Esophagus (tissue), 2 donors: Measurements from ENCODE around the gene GALP. TPM values are rescaled to one million over a fixed set of nuclear protein-coding genes. Genes with fewer than 3 reads are reported as not detected.

Experiments used
- H3K27ac ChIP-seq, 2 donors: one replicate each; pipeline ENCODE4 v1.5.1; 2013; ENCODE audit warnings: low read depth in 2 of 2, mild to moderate bottlenecking in 2 of 2, inconsistent platforms in 1 of 2, low read length in 1 of 2, moderate library complexity in 1 of 2
- H3K27me3 ChIP-seq, 2 donors: one replicate each; pipeline ENCODE4 v1.6.1; 2013; ENCODE audit warnings: low read length in 2 of 2, control low read depth in 1 of 2, mild to moderate bottlenecking in 1 of 2; ENCODE audit not compliant: insufficient read depth in 2 of 2, control insufficient read depth in 1 of 2
- H3K36me3 ChIP-seq, 2 donors: one replicate each; pipeline ENCODE4 v1.6.1; 2013; ENCODE audit warnings: low read length in 1 of 2; ENCODE audit not compliant: control insufficient read depth in 2 of 2, insufficient read depth in 2 of 2
- H3K4me1 ChIP-seq, 2 donors: one replicate each; pipeline ENCODE4 v1.6.1; 2013; ENCODE audit warnings: low read length in 1 of 2; ENCODE audit not compliant: control insufficient read depth in 2 of 2, insufficient read depth in 2 of 2
- H3K4me3 ChIP-seq, 2 donors: one replicate each; pipeline ENCODE4 v1.5.1; 2013; ENCODE audit warnings: low read length in 2 of 2, mild to moderate bottlenecking in 2 of 2, low read depth in 1 of 2, moderate library complexity in 1 of 2
- H3K9me3 ChIP-seq, 2 donors: one replicate each; pipeline ENCODE4 v1.6.1; 2013; ENCODE audit warnings: mild to moderate bottlenecking in 2 of 2, low read depth in 1 of 2, low read length in 1 of 2, moderate library complexity in 1 of 2; ENCODE audit not compliant: control insufficient read depth in 2 of 2, insufficient read depth in 1 of 2
- WGBS, 2 donors: extraction: QIAGEN DNeasy Blood & Tissue Kit; methylation state at CpG; one replicate each; pipeline ENCODE4 v1.1.7; 2013; 5-methylcytosine and 5-hydroxymethylcytosine counted together
- polyA plus RNA-seq, 2 donors: library from polyadenylated mRNA; stranded (reverse); fragments of 200-250 nt; gene quantifications; one replicate each; pipeline ENCODE4 v1.2.3, GENCODE V29; 2013
- donor health status: healthy with polysubstance abuse.
- donor health status: Bipolar disorder and iron deficiency.

Gene GALP
- polyA plus RNA-seq, 2 donors: not detected

DNA sequence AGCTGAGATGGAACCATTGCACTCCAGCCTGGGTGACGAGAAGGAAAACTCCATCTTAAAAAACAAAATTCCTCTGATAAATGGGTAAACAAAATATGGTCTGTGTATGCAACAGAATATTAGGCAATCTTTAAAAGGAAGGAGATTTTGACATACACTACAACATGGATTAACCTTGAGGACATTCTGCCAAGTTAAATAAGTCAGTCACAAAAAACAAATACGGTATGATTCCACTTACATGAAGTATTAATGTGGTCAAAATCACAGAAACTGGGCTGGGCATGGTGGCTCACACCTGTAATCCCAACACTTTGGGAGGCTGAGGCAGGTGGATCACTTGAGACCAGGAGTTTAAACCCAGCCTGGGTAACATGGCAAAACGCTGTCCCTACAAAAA lies 37.7 kb upstream of the GALP start:
- no peaks in the 10 kb centered on the region for H3K9me3 ChIP-seq
- no peaks in the 10 kb centered on the region for H3K36me3 ChIP-seq
- peaks cover 4 to 14% of the 10 kb centered on the region in 2 donors for H3K4me1 ChIP-seq
- H3K4me3 ChIP-seq: no peak overlapping the region
- H3K27me3 ChIP-seq: no peaks in the 10 kb centered on the region
- 38 to 51% methylated on average over 3 of the region's 3 CpGs for WGBS, 2 donors
- peak overlapping the region; percentile 26 to 58 for H3K27ac ChIP-seq

DNA sequence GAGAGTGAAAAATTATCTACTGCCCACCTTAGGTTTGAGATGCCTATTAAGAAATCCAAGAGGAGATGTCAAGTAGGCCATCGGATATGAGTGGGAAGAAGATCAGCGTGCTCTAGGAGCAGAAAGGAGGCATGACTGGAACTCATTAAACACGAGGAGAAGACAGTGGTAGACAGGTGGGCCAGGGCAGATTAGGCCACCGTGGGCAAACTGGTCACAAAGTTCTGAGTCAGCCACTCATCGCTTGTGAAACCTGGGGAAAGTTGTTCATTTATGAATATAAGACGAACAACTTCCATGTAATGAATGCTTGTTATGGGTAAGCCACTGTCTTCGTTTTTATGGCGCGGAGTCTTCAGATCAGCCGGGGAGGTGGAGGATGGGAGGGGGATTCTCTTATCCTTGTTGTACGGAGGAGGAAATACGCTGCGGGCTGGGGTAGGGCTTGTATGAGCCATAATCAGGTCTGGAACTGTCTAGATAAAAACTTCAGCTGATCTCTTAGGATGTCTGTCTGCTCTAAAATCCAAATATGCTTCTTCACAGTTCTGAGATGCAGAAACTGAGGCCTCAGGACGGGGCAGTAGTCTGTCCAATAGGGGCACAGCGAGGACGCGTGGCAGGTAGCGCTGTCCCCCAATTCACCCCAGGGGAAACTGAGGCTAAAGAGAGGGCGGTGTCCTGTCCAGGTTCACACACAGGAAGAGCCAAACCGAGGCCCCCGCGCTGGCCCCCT lies 35.8 kb upstream of the GALP start:
- Histone ChIP-seq H3K27ac (peak overlapping the region; percentile 83 to 85), H3K4me3 (peak overlapping the region; percentile 50 to 55), H3K27me3 (no peaks in the 10 kb centered on the region), H3K9me3 (no peaks in the 10 kb centered on the region), H3K36me3 (no peaks in the 10 kb centered on the region), H3K4me1 (peaks cover 4 to 14% of the 10 kb centered on the region in 2 donors)
- 27 to 29% methylated on average over 22 of the region's 22 CpGs for WGBS, 2 donors

DNA sequence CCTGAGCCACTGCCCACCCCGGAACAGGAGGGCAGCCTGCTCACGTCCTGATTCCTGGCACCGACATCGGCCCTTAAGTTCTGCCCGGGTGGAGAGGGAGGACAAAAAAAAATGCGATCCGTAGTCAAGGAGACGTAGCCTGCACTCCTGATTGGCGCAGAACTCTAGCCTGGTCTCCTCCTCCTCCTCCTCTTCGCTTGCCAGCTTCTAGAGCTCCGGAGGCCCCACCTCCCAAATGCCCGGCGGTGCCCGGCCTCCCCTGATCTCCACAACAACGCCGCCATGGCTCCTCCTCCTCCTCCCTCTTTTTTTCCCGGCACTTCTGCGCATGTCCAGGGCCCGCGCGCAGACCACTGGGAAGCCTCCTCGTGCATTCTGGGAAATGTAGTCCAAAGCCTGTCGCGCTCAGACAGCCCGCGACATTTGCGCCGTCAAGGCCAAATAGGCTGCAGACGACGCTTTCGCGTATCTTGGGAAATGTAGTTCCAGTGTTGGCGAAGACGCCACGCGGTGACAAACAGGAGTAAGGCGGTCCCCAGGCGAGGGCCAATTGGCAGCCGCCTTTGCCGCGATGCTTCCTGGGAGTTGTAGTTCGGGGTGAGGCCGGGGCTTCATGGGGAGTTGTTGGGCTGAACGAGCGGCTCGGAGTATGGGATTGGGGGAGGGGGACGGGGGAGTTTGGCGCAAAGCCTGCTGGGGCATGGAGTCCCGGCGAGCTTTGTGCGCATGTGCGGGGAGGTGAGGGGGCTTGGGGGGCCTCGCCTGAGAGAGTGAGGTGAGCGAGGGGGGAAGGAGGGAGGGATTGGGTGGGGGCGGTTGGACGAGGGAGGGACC lies 35.0 kb upstream of the GALP start, which contains the start of gene ZNF444:
Gene ZNF444 (plus strand): TSS at position 705 of the 834 bp plus-strand sequence. CDS start 5,625 bp downstream, outside the sequence.
- Histone ChIP-seq H3K27me3 (no peaks in the 10 kb centered on the region), H3K4me1 (peaks cover 4 to 10% of the 10 kb centered on the region in 2 donors), H3K9me3 (no peaks in the 10 kb centered on the region), H3K27ac (peak within 1 kb of the TSS; percentile 83 to 85), H3K4me3 (peak within 1 kb of the TSS; percentile 50 to 62), H3K36me3 (no peaks in the 10 kb centered on the region)
- WGBS, 2 donors: 0 to 1% methylated on average over 54 to 56 of the region's 56 CpGs

DNA sequence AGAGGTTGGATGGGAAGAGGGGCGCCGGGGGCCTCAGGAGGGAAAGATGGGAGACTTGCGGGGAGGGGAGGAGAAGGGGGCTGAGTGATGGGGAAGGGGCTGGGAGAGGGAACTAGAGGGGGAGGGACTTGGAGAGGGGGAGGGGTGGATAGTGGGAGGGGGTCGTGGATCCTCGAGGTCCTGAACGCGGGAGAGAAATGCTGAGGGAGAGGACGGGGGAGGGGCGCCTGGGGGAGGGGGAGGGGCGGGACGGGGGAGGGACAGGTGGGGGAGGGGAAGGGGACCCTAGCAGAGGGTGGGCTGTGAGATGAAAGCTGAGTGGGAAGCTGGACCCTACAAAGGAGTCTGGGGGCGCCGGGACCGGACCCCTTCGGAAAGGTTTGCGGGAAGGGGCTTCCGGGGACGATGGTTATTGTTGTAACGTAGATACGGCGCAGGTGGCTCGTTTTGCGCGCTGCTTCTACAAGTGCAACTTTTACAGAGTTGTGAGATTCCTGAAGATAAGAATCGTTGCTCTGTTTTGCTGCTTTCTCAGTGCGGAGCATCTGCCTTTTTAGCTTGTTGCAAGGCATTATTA lies 34.3 kb upstream of the GALP start:
- Histone ChIP-seq H3K36me3 (no peaks in the 10 kb centered on the region), H3K27me3 (no peaks in the 10 kb centered on the region), H3K4me3 (peak overlapping the region; percentile 50 to 62), H3K4me1 (peaks cover 4 to 10% of the 10 kb centered on the region in 2 donors), H3K9me3 (no peaks in the 10 kb centered on the region), H3K27ac (peak overlapping the region; percentile 57 to 70)
- 1% methylated on average over 20 to 24 of the region's 26 CpGs for WGBS, 2 donors

DNA sequence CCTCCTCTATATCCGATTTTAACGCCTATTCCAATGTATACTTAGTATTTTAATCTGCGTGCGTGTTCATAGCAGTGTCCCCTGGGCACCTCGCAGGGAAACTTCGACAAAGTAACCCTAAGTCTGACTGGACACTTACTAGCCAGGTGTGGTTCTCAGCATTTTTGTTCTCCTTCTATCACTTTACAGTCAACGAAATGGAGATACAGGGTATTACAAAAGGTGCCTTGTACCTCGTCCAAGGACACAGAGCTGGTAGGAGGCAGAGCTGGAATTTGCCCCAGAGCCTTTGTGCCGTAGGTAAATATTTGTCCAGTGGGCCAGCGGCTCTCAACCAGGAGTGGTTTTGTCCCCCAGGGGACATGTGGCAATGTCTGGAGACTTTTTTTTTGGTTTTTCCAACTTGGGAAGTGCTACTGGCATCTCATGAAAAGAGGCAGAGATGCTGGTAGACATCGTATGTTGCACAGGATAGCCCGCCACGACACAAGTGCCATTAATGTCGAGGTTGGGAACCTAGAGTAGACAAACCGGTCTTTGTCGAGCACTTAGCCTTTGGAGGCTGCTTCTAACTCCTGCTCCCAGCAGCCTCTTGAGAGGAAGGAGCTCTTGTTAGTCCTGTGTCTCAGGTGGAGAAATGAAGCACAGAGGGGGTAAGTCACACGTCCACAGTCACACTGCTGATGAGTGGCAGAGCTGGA lies 33.6 kb upstream of the GALP start:
- Histone ChIP-seq H3K4me1 (peaks cover 4 to 10% of the 10 kb centered on the region in 2 donors), H3K27me3 (no peaks in the 10 kb centered on the region), H3K36me3 (peaks cover 0 to 7% of the 10 kb centered on the region in 2 donors), H3K9me3 (no peaks in the 10 kb centered on the region), H3K27ac (peak overlapping the region; percentile 36 to 57), H3K4me3 (peak overlapping the region; percentile 16 to 62)
- WGBS, 2 donors: 36 to 40% methylated on average over 17 of the region's 17 CpGs

DNA sequence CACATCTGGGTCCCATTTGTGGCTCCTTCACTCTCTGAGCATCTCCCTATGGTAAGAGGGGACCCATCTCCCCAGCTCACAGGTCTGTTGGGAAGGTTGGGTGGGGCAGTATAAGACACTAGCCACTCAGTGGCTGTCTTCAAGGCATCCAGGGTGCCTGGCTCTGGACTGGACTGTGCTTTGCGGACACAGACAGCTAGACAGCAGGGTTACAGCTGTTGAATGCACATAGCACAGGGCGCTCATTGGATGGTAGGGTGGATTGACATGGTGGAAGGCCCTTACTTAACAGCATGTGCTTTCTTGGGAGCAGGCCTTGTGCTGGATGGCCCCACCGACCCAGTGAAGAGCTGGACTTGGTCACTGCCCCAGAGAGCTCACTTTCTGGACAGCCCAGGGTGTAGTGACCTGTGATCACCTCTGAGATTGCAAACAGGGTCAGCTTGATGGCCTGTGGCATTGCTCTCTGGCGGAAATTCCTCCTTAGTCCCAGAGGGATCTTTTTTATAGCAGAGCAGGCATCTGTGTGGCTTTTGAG lies 32.8 kb upstream of the GALP start:
- H3K9me3 ChIP-seq: no peaks in the 10 kb centered on the region
- no peaks in the 10 kb centered on the region for H3K27me3 ChIP-seq
- H3K27ac ChIP-seq: peak overlapping the region in 1 of 2 donors; percentile 15
- WGBS, 2 donors: 84 to 85% methylated on average over 4 of the region's 4 CpGs
- H3K36me3 ChIP-seq: peaks cover 0 to 14% of the 10 kb centered on the region in 2 donors
- peaks cover 4 to 10% of the 10 kb centered on the region in 2 donors for H3K4me1 ChIP-seq
- no peak overlapping the region for H3K4me3 ChIP-seq

DNA sequence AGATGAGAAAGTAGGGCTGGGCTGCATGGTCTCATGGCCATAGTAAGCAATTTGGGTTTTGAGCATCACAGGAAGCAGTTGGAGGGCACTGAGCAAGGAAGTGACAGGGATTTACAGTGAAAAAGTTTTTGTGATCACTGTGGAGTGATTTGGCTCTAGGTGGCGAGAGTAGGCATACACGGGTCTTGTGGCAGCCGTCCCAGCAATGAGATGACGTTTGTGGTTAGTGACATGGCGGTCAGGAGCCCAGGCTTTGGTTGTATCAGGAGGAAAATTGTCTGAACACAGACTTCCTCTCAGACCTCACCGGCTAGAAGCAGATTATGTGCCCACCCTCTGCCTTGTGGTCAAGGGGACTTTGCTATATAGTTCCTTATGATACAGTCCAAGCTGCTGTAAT lies 31.4 kb upstream of the GALP start:
- no peaks in the 10 kb centered on the region for H3K9me3 ChIP-seq
- peaks cover 4 to 10% of the 10 kb centered on the region in 2 donors for H3K4me1 ChIP-seq
- peaks cover 0 to 21% of the 10 kb centered on the region in 2 donors for H3K36me3 ChIP-seq
- H3K4me3 ChIP-seq: no peak overlapping the region
- H3K27me3 ChIP-seq: no peaks in the 10 kb centered on the region
- 62 to 73% methylated on average over 6 of the region's 6 CpGs for WGBS, 2 donors
- no peak overlapping the region for H3K27ac ChIP-seq

DNA sequence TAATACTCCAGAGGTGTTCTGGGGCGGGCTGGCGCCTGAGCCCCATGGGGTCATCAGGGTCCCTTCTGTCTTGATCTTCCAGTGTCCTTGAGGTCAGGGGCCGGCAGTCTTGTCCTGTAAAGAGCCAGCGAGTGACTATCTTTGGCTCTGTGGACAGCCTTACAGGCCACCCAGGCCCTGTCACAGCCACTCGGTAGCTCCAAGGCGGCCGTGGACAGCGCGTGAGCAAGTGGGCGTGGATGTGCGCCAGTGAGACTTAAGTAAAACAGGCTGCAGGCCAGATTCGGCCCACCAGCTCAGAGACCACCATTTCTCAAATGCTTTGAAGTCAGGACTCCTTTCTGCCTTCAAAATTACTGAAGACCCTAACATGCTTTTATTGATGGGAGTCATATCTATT lies 31.0 kb upstream of the GALP start:
- 90 to 91% methylated on average over 12 of the region's 12 CpGs for WGBS, 2 donors
- Histone ChIP-seq H3K36me3 (peaks cover 0 to 23% of the 10 kb centered on the region in 2 donors), H3K27ac (no peak overlapping the region), H3K4me3 (no peak overlapping the region), H3K9me3 (no peaks in the 10 kb centered on the region), H3K4me1 (peaks cover 4 to 9% of the 10 kb centered on the region in 2 donors), H3K27me3 (no peaks in the 10 kb centered on the region)

DNA sequence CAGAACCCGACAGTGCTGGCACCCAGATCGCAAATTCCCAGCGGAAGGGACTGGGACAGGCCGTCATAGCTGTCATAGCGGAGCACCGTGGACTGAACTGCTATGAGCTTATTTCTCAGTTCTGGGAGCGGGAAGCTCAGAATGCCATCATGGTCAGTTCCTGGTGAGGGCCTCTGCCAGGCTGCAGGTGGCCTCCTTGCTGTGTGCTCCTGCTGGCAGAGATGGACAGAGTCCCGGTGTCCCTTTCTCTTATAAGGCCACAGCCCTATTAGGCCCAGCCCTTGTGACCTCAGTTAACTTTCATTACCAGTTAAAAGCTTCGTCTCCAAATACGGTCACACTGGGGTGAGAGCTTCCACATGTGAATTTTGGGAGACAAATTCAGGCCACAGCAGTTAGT lies 30.1 kb upstream of the GALP start:
- H3K4me1 ChIP-seq: peaks cover 4 to 6% of the 10 kb centered on the region in 2 donors
- peaks cover 0 to 25% of the 10 kb centered on the region in 2 donors for H3K36me3 ChIP-seq
- 77 to 89% methylated on average over 10 of the region's 10 CpGs for WGBS, 2 donors
- no peaks in the 10 kb centered on the region for H3K9me3 ChIP-seq
- H3K27ac ChIP-seq: no peak overlapping the region
- H3K4me3 ChIP-seq: no peak overlapping the region
- H3K27me3 ChIP-seq: no peaks in the 10 kb centered on the region
